Endothelial cell of umbilical vein (primary cell): ENCODE results near the gene FMN1. TPM values are rescaled to one million over a fixed set of nuclear protein-coding genes. Genes with fewer than 3 reads are reported as not detected.

ENCODE experiments used
- BruUV-seq: library from RNA; stranded (reverse); fragments of 400-500 nt; replicated peaks from 2 replicates; lab custom pipeline; 2021; lab: Mats Ljungman, UMichigan
- CTCF ChIA-PET: fragments of 300-600, 350-600 bp; sonication (Branson Sonifier 250); formaldehyde crosslinking; loops from one replicate; lab custom pipeline; 2021; ENCODE audit warnings: antibody characterized with exemption, inconsistent platforms; lab: Charles Lee
- POLR2A ChIA-PET: fragments of 300-600, 350-600 bp; sonication (Branson Sonifier 250); formaldehyde crosslinking; loops from one replicate; lab custom pipeline; 2021; ENCODE audit warnings: antibody characterized with exemption, inconsistent platforms; lab: Charles Lee
- DNase-seq: peaks from one replicate; pipeline ENCODE4 v3.0.0-alpha.2; 2011; ENCODE audit warnings: low read depth, low spot score
- FAIRE-seq: peaks from 2 replicates; lab custom pipeline; 2011; peaks lifted over from hg19 to GRCh38; lab: Jason Lieb, UNC
- H2AFZ ChIP-seq: 2 replicates; pipeline ENCODE4 v1.6.0; 2012; ENCODE audit warnings: low read depth, low read length, control low read depth, inconsistent platforms
- H3K27ac ChIP-seq: 2 replicates; pipeline ENCODE4 v1.5.1; 2011; ENCODE audit warnings: low read depth, mild to moderate bottlenecking, control low read depth, low read length, moderate library complexity; ENCODE audit not compliant: insufficient read depth
- H3K27me3 ChIP-seq, 2 experiments: 2 replicates each; pipeline versions ENCODE4 v1.6.0 to v1.6.1; 2011; ENCODE audit warnings: low read length in 2 of 2, mixed read lengths in 1 of 2; ENCODE audit not compliant: control insufficient read depth in 2 of 2, insufficient read depth in 2 of 2
- H3K36me3 ChIP-seq, 2 experiments: 2 replicates in 1 of 2; 3 replicates in 1 of 2; pipeline ENCODE4 v1.5.1; 2011; ENCODE audit warnings: low read length in 2 of 2, mild to moderate bottlenecking in 1 of 2, moderate library complexity in 1 of 2; ENCODE audit not compliant: control insufficient read depth in 2 of 2, insufficient read depth in 2 of 2; ENCODE audit errors: extremely low read depth in 1 of 2
- H3K4me1 ChIP-seq: 3 replicates; pipeline ENCODE4 v1.5.1; 2011; ENCODE audit warnings: mild to moderate bottlenecking, low read length; ENCODE audit not compliant: control insufficient read depth, insufficient read depth; ENCODE audit errors: extremely low read depth
- H3K4me2 ChIP-seq: 2 replicates; pipeline ENCODE4 v1.6.1; 2011; ENCODE audit warnings: low read length, control low read depth, mixed read lengths; ENCODE audit not compliant: insufficient read depth
- H3K4me3 ChIP-seq, 3 experiments: fragments of 200-600 bp in 1 of 3; sonication (generic), shearing (Covaris generic) in 1 of 3; replicated peaks in 1 of 3; 2 replicates each; pipeline ENCODE4 v1.5.1; 2011 to 2016; ENCODE audit warnings: control low read depth in 3 of 3, low read length in 3 of 3, mild to moderate bottlenecking in 2 of 3, inconsistent platforms in 1 of 3, low read depth in 1 of 3, moderate library complexity in 1 of 3; ENCODE audit not compliant: insufficient read depth in 1 of 3
- H3K79me2 ChIP-seq: 2 replicates; pipeline ENCODE4 v1.6.0; 2012; ENCODE audit warnings: low read length, inconsistent platforms; ENCODE audit not compliant: control insufficient read depth, insufficient read depth
- H3K9ac ChIP-seq: replicated peaks from 2 replicates; pipeline ENCODE3; 2011; ENCODE audit warnings: low read length, control low read depth; ENCODE audit not compliant: insufficient read depth; ENCODE audit errors: extremely low read depth
- H3K9me1 ChIP-seq: replicated peaks from 3 replicates; pipeline ENCODE4 v1.6.0; 2011; ENCODE audit warnings: mild to moderate bottlenecking, low read length; ENCODE audit not compliant: control insufficient read depth, insufficient read depth; ENCODE audit errors: extremely low read depth
- H3K9me3 ChIP-seq: replicated peaks from 2 replicates; pipeline ENCODE4 v1.5.1; 2012; ENCODE audit warnings: low read length, inconsistent platforms; ENCODE audit not compliant: control insufficient read depth, insufficient read depth
- H4K20me1 ChIP-seq: replicated peaks from 2 replicates; pipeline ENCODE3; 2011; ENCODE audit warnings: mild to moderate bottlenecking, low read length; ENCODE audit not compliant: control insufficient read depth, insufficient read depth; ENCODE audit errors: extremely low read depth
- EZH2 ChIP-seq: IDR thresholded peaks from 2 replicates; pipeline ENCODE4 v1.6.1; 2012; ENCODE audit warnings: borderline replicate concordance, low read depth, mild to moderate bottlenecking, moderate library complexity, low read length, inconsistent platforms; ENCODE audit not compliant: severe bottlenecking
- FOS ChIP-seq: IDR thresholded peaks from 2 replicates; pipeline ENCODE4 v1.6.1; 2011; ENCODE audit warnings: mild to moderate bottlenecking, low read length, moderate library complexity, borderline replicate concordance; ENCODE audit not compliant: insufficient read depth
- GATA2 ChIP-seq: IDR thresholded peaks from 2 replicates; pipeline ENCODE4 v1.7.0; 2011; ENCODE audit warnings: low read depth, mild to moderate bottlenecking, moderate library complexity, mixed read lengths, low read length; ENCODE audit not compliant: insufficient read length, insufficient read depth
- JUN ChIP-seq: IDR thresholded peaks from 2 replicates; pipeline ENCODE4 v1.6.1; 2011; ENCODE audit warnings: borderline replicate concordance, low read depth; ENCODE audit not compliant: insufficient read length, insufficient read depth
- MYC ChIP-seq: IDR thresholded peaks from one replicate; pipeline ENCODE4 v1.6.1; 2011; ENCODE audit warnings: mild to moderate bottlenecking, low read depth, low read length
- POLR2A ChIP-seq: IDR thresholded peaks from 2 replicates; pipeline ENCODE4 v1.6.1; 2012; ENCODE audit warnings: low read depth, mild to moderate bottlenecking, control low read depth, low read length
- POLR2AphosphoS5 ChIP-seq: IDR thresholded peaks from 2 replicates; pipeline ENCODE4 v1.6.1; 2012; ENCODE audit warnings: low read depth, mild to moderate bottlenecking, control low read depth, low read length, moderate library complexity; ENCODE audit not compliant: insufficient read depth
- dilution Hi-C: fragments of 300-500 bp; cut with MboI; formaldehyde crosslinking; loops from one replicate; pipeline ENCODE4 v1.15.0; 2019; ENCODE audit warnings: low sequenced_read_pairs; ENCODE audit not compliant: extremely low pct_ligation_motif_present
- intact Hi-C: fragments of 100-400 bp; cut with micrococcal nuclease; formaldehyde crosslinking; loops from one replicate; pipeline ENCODE4 v1.10.0; 2022
- polyA plus RNA-seq, 4 experiments: library from polyadenylated mRNA; depleted of rRNA in 3 of 4; stranded (reverse) in 3 of 4; unstranded in 1 of 4; fragments of >200 nt; gene quantifications; 2 replicates each; pipeline versions ENCODE4 v1.2.1 to v1.2.3, GENCODE V29; 2011 to 2012; ENCODE audit warnings: missing spikeins in 1 of 4
- total RNA-seq: library from RNA; stranded (reverse); gene quantifications from 2 replicates; pipeline ENCODE4 v1.2.3, GENCODE V29; 2021
- TF ChIP-seq, protein P1 (sequence below), 2 donors: IDR thresholded peaks; 1 replicate in 1 of 2; 2 replicates in 1 of 2; pipeline ENCODE4 v1.5.1; 2011; ENCODE audit warnings: low read length in 2 of 2, mild to moderate bottlenecking in 2 of 2, moderate library complexity in 2 of 2, control low read depth in 1 of 2, inconsistent platforms in 1 of 2, low read depth in 1 of 2; ENCODE audit not compliant: insufficient read depth in 1 of 2; ENCODE audit errors: extremely low read depth in 1 of 2
- TF ChIP-seq, protein P2 (sequence below): IDR thresholded peaks from 2 replicates; pipeline ENCODE4 v1.6.1; 2011; ENCODE audit not compliant: insufficient read depth, insufficient read length

FMN1 gene
- total and polyA plus RNA-seq, 2 donors (not counting 3 experiments of a cell fraction or from before 2014, with no cell fraction given): 0.01 to 0.29 TPM

DNA sequence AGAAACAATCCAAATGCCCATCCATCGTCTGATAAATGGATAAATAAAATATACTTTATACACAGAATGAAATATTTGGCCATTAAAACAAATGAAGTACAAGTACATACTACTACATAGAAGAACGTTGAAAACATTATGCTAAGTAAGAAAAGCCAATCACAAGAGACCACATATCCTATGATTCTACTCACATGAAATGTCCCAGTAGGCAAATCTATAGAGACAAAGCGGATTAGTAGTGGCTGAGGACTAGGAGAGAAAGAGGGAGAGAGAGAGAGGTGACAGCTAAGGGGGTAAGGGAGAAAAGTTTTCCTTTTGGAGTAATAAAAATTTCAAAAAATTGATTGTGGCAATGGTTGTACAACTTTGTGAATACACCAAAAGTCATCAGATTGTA, 329.7 kb downstream of the FMN1 start:
- TF ChIP-seq POLR2A (no peak), EZH2 (no peak), MYC (no peak), FOS (no peak), JUN (no peak), POLR2AphosphoS5 (no peak), GATA2 (no peak)
- TF ChIP-seq, protein P1, sequence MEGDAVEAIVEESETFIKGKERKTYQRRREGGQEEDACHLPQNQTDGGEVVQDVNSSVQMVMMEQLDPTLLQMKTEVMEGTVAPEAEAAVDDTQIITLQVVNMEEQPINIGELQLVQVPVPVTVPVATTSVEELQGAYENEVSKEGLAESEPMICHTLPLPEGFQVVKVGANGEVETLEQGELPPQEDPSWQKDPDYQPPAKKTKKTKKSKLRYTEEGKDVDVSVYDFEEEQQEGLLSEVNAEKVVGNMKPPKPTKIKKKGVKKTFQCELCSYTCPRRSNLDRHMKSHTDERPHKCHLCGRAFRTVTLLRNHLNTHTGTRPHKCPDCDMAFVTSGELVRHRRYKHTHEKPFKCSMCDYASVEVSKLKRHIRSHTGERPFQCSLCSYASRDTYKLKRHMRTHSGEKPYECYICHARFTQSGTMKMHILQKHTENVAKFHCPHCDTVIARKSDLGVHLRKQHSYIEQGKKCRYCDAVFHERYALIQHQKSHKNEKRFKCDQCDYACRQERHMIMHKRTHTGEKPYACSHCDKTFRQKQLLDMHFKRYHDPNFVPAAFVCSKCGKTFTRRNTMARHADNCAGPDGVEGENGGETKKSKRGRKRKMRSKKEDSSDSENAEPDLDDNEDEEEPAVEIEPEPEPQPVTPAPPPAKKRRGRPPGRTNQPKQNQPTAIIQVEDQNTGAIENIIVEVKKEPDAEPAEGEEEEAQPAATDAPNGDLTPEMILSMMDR (IDR thresholded peaks at IDR 0.05; ENCODE audit: extremely low read depth in 1 of 2, insufficient read depth in 1 of 2, low read depth in 1 of 2, low read length in 2 of 2): no peak
- TF ChIP-seq, protein P2, sequence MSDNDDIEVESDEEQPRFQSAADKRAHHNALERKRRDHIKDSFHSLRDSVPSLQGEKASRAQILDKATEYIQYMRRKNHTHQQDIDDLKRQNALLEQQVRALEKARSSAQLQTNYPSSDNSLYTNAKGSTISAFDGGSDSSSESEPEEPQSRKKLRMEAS: no peak
- Histone ChIP-seq H2AFZ (no peak overlapping the region), H3K27ac (no peak overlapping the region), H3K9me1 (no peaks in the 10 kb centered on the region), H3K9me3 (no peaks in the 10 kb centered on the region), H4K20me1 (no peaks in the 10 kb centered on the region), H3K4me1 (peaks cover 4% of the 10 kb centered on the region), H3K79me2 (no peaks in the 10 kb centered on the region), H3K9ac (no peak overlapping the region), H3K4me3 (no peak overlapping the region), H3K4me2 (no peak overlapping the region), H3K27me3 (no peaks in the 10 kb centered on the region), H3K36me3 (no peaks in the 10 kb centered on the region)
- ChIA-PET CTCF (interaction anchor here (1.2 to 4.6 kb wide), 2 partner anchors 21 to 71 kb away, joined by 3 to 14 read pairs; no protein-coding TSS in a partner anchor), POLR2A (interaction anchor here (0.5 kb wide), 1 partner anchor 16 kb away, joined by 3 read pairs; no protein-coding TSS in a partner anchor)
- no peak for FAIRE-seq
- DNase-seq: no peak
- no TSS peak for BruUV-seq
- dilution Hi-C loops: no loop called here
- intact Hi-C loops: no loop called here
